Rectal smooth muscle tissue (tissue), 1 donor: Measurements from ENCODE around the gene CCDC148.
"Not testable (repeated sequence)": the region's sequence is repeated elsewhere in the genome, so short reads cannot be mapped to it uniquely, and the experiment has no call there.

Experiments used
- H3K27ac ChIP-seq: one replicate; pipeline ENCODE4 v1.7.0; 2013; ENCODE audit warnings: low read depth, low read length, inconsistent platforms
- H3K27me3 ChIP-seq: one replicate; pipeline ENCODE4 v1.7.0; 2013; ENCODE audit warnings: low read length; ENCODE audit not compliant: control insufficient read depth, insufficient read depth
- H3K36me3 ChIP-seq: one replicate; pipeline ENCODE4 v1.7.0; 2013; ENCODE audit warnings: low read length; ENCODE audit not compliant: control insufficient read depth, insufficient read depth
- H3K4me1 ChIP-seq: one replicate; pipeline ENCODE4 v1.7.0; 2013; ENCODE audit warnings: low read length; ENCODE audit not compliant: control insufficient read depth, insufficient read depth
- H3K4me3 ChIP-seq: one replicate; pipeline ENCODE4 v1.7.0; 2013; ENCODE audit warnings: low read length
- H3K9ac ChIP-seq: one replicate; pipeline ENCODE4 v1.7.0; 2013; ENCODE audit warnings: low read length

The CCDC148 gene

GRCh38 chr2:158321264-158321663 is 135.3 kb downstream of the CCDC148 start:
- Histone ChIP-seq H3K9ac (no peak overlapping the region), H3K27ac (no peak overlapping the region), H3K36me3 (no peaks in the 10 kb centered on the region), H3K4me3 (no peak overlapping the region), H3K4me1 (no peaks in the 10 kb centered on the region), H3K27me3 (no peaks in the 10 kb centered on the region)

- Histone ChIP-seq H3K4me3 (no peak overlapping the region), H3K4me1 (no peaks in the 10 kb centered on the region), H3K27me3 (no peaks in the 10 kb centered on the region), H3K9ac (no peak overlapping the region), H3K36me3 (no peaks in the 10 kb centered on the region), H3K27ac (no peak overlapping the region)
Observed at GRCh38 chr2:158319269-158319668, 137.3 kb downstream of the CCDC148 start.

- H3K36me3 ChIP-seq, result no peaks in the 10 kb centered on the region
- H3K9ac ChIP-seq, result no peak overlapping the region
- no peaks in the 10 kb centered on the region for H3K4me1 ChIP-seq
- no peaks in the 10 kb centered on the region for H3K27me3 ChIP-seq
- H3K27ac ChIP-seq, result no peak overlapping the region
- H3K4me3 ChIP-seq, result no peak overlapping the region
Observed at GRCh38 chr2:158317642-158318041, 138.9 kb downstream of the CCDC148 start.

GRCh38 chr2:158315803-158316414 is 140.6 kb downstream of the CCDC148 start:
- Histone ChIP-seq H3K27ac (no peak overlapping the region), H3K4me1 (no peaks in the 10 kb centered on the region), H3K9ac (no peak overlapping the region), H3K4me3 (no peak overlapping the region), H3K36me3 (no peaks in the 10 kb centered on the region), H3K27me3 (no peaks in the 10 kb centered on the region)

GRCh38 chr2:158315000-158315399 is 141.6 kb downstream of the CCDC148 start:
- Histone ChIP-seq H3K27me3 (no peaks in the 10 kb centered on the region), H3K36me3 (no peaks in the 10 kb centered on the region), H3K27ac (no peak overlapping the region), H3K9ac (no peak overlapping the region), H3K4me1 (no peaks in the 10 kb centered on the region), H3K4me3 (no peak overlapping the region)

GRCh38 chr2:158313734-158314133 is 142.8 kb downstream of the CCDC148 start:
- Histone ChIP-seq H3K4me3 (no peak overlapping the region), H3K9ac (no peak overlapping the region), H3K27me3 (no peaks in the 10 kb centered on the region), H3K36me3 (no peaks in the 10 kb centered on the region), H3K4me1 (no peaks in the 10 kb centered on the region), H3K27ac (no peak overlapping the region)

GRCh38 chr2:158312981-158313380 is 143.6 kb downstream of the CCDC148 start:
- H3K9ac ChIP-seq, result no peak overlapping the region
- no peak overlapping the region for H3K27ac ChIP-seq
- no peaks in the 10 kb centered on the region for H3K27me3 ChIP-seq
- H3K4me1 ChIP-seq, result no peaks in the 10 kb centered on the region
- no peaks in the 10 kb centered on the region for H3K36me3 ChIP-seq
- H3K4me3 ChIP-seq, result no peak overlapping the region

- not testable (repeated sequence) for H3K27me3 ChIP-seq
Observed at GRCh38 chr2:158310407-158310806, 146.1 kb downstream of the CCDC148 start.

GRCh38 chr2:158305501-158305900 is 151.1 kb downstream of the CCDC148 start:
- Histone ChIP-seq H3K9ac (no peak overlapping the region), H3K27me3 (peaks cover 2% of the 10 kb centered on the region), H3K36me3 (no peaks in the 10 kb centered on the region), H3K4me3 (no peak overlapping the region), H3K27ac (no peak overlapping the region), H3K4me1 (no peaks in the 10 kb centered on the region)

More at GRCh38 chr2:158310407-158310806, 146.1 kb downstream of the CCDC148 start:
- H3K36me3 ChIP-seq, H3K9ac ChIP-seq, H3K27ac ChIP-seq, H3K4me3 ChIP-seq, H3K4me1 ChIP-seq: not testable (repeated sequence)

GRCh38 chr2:158300394-158300793 is 156.2 kb downstream of the CCDC148 start:
- Histone ChIP-seq H3K4me3 (no peak overlapping the region), H3K27ac (no peak overlapping the region), H3K4me1 (no peaks in the 10 kb centered on the region), H3K36me3 (no peaks in the 10 kb centered on the region), H3K9ac (no peak overlapping the region), H3K27me3 (no peaks in the 10 kb centered on the region)

- Histone ChIP-seq H3K36me3 (no peaks in the 10 kb centered on the region), H3K27ac (no peak overlapping the region), H3K9ac (no peak overlapping the region), H3K27me3 (no peaks in the 10 kb centered on the region), H3K4me3 (no peak overlapping the region), H3K4me1 (no peaks in the 10 kb centered on the region)
Observed at GRCh38 chr2:158297606-158298005, 158.9 kb downstream of the CCDC148 start.

GRCh38 chr2:158297120-158297519 is 159.4 kb downstream of the CCDC148 start:
- Histone ChIP-seq H3K4me1 (no peaks in the 10 kb centered on the region), H3K9ac (no peak overlapping the region), H3K27ac (no peak overlapping the region), H3K27me3 (no peaks in the 10 kb centered on the region), H3K4me3 (no peak overlapping the region), H3K36me3 (no peaks in the 10 kb centered on the region)

- Histone ChIP-seq H3K27ac (no peak overlapping the region), H3K27me3 (no peaks in the 10 kb centered on the region), H3K4me3 (no peak overlapping the region), H3K4me1 (no peaks in the 10 kb centered on the region), H3K9ac (no peak overlapping the region), H3K36me3 (no peaks in the 10 kb centered on the region)
Observed at GRCh38 chr2:158293722-158294121, 162.8 kb downstream of the CCDC148 start.
